ENCODE results near the gene PLEKHA4. TPM values are rescaled to one million over a fixed set of nuclear protein-coding genes. Genes with fewer than 3 reads are reported as not detected.
"Not testable (repeated sequence)": the region's sequence is repeated elsewhere in the genome, so short reads cannot be mapped to it uniquely, and the experiment has no call there.

PLEKHA4 gene
- polyA plus RNA-seq, 3 donors: 0.69 to 1.5 (median 1.1) TPM

DNA sequence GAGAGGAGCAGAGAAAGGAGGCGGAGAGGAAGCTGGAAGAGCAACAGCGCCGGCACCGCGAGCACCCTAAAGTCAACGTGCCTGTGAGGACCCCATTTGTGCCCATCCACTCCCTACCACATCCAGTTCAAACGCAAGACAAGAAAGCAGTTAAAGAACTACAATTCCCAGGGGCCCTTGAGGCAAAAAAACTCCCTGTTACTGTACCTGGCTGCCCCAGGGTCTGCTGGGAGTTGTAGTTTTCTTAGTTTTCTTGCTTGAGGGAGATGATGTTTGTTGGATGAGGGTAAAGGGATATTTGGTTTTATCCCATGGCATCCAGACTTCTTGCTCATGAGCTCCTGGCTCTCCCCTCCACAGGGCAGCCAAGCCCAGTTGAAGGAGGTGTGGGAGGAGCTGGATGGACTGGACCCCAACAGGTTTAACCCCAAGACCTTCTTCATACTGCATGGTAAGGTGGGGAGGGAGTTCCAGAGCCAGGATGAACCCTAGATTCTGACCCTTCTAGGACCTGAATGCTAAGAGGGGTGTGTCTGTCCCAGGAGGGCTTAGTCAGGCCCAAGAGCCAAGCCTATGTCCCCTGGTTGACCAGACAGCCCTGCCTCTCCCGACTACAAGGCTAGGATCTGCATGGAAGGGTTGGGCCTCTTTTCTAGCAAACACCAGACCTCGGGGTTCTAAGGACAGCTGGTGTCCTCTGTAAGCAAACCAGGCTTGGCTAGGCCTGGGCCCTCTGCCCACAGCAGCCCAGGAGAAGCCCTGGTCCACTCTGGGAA, 44.9 kb upstream of the PLEKHA4 start:
- intact Hi-C loops (cut with micrococcal nuclease): no loop called here
- Histone ChIP-seq H3K4me1 (ENCODE audit: control insufficient read depth in 1 of 2, insufficient read depth in 2 of 2, low read length in 2 of 2) (no peaks in the 10 kb centered on the region), H3K9me3 (replicated peaks in 1 of 2; ENCODE audit: control insufficient read depth in 1 of 2, insufficient read depth in 1 of 2, low read length in 2 of 2) (no peaks in the 10 kb centered on the region), H3K79me2 (ENCODE audit: insufficient read depth, low read length) (no peaks in the 10 kb centered on the region), H3K27ac (ENCODE audit: low read depth in 1 of 2, low read length in 2 of 2) (no peak overlapping the region), H2AFZ (ENCODE audit: insufficient read depth, low read depth, low read length, poor library complexity, severe bottlenecking) (no peak overlapping the region), H3K27me3 (ENCODE audit: control insufficient read depth in 2 of 2, insufficient read depth in 2 of 2, low read length in 2 of 2) (no peaks in the 10 kb centered on the region), H3K4me3 (replicated peaks in 1 of 3; ENCODE audit: low read depth in 2 of 3, low read length in 3 of 3) (no peak overlapping the region), H4K20me1 (ENCODE audit: insufficient read depth, low read length) (no peaks in the 10 kb centered on the region), H3K36me3 (replicated peaks in 1 of 2; ENCODE audit: control insufficient read depth in 1 of 2, insufficient read depth in 2 of 2, low read length in 2 of 2) (peaks cover 69 to 92% of the 10 kb centered on the region in 2 donors), H3K4me2 (replicated peaks; ENCODE audit: extremely low read depth, low read length, poor library complexity, severe bottlenecking) (no peak overlapping the region), H3K9ac (ENCODE audit: insufficient read depth, low read length, poor library complexity, severe bottlenecking) (no peak overlapping the region)
- no peak for TF ChIP-seq CTCF (IDR thresholded peaks at IDR 0.05)
- WGBS (ENCODE audit: insufficient coverage): 100% methylated on average over 2 of the region's 9 CpGs
- Mint-ChIP-seq H3K27ac (peak overlapping the region in 1 of 7 donors; percentile 36), H3K4me1 (no peaks in the 10 kb centered on the region), H3K36me3 (peaks cover 64 to 95% of the 10 kb centered on the region in 2 donors), H3K4me3 (no peak overlapping the region), H3K27me3 (ENCODE audit: low read depth in 3 of 3) (peaks cover 0 to 2% (median 0%) of the 10 kb centered on the region in 3 donors), H3K9me3 (peaks cover 0 to 5% (median 0%) of the 10 kb centered on the region in 7 donors)
- peak in 1 of 3 donors; percentile 25 for DNase-seq

GRCh38 chr19:48910803-48911202, 42.4 kb upstream of the PLEKHA4 start:
- Mint-ChIP-seq H3K36me3 (peaks cover 66 to 93% of the 10 kb centered on the region in 2 donors), H3K27me3 (ENCODE audit: low read depth in 3 of 3) (peaks cover 0 to 2% (median 0%) of the 10 kb centered on the region in 3 donors), H3K4me3 (no peak overlapping the region), H3K27ac (no peak overlapping the region), H3K4me1 (peaks cover 8% of the 10 kb centered on the region), H3K9me3 (peaks cover 0 to 5% (median 2%) of the 10 kb centered on the region in 7 donors)
- no peak overlapping the region for H3K4me2 ChIP-seq (replicated peaks; ENCODE audit: extremely low read depth, low read length, poor library complexity, severe bottlenecking)
- H2AFZ ChIP-seq (ENCODE audit: insufficient read depth, low read depth, low read length, poor library complexity, severe bottlenecking): no peak overlapping the region
- no peaks in the 10 kb centered on the region for H3K27me3 ChIP-seq (ENCODE audit: control insufficient read depth in 2 of 2, insufficient read depth in 2 of 2, low read length in 2 of 2)
- WGBS (ENCODE audit: insufficient coverage): 93% methylated on average over 2 of the region's 2 CpGs
- TF ChIP-seq CTCF (IDR thresholded peaks at IDR 0.05): no peak
- no peaks in the 10 kb centered on the region for H3K79me2 ChIP-seq (ENCODE audit: insufficient read depth, low read length)
- H4K20me1 ChIP-seq (ENCODE audit: insufficient read depth, low read length): no peaks in the 10 kb centered on the region
- H3K9me3 ChIP-seq (replicated peaks in 1 of 2; ENCODE audit: control insufficient read depth in 1 of 2, insufficient read depth in 1 of 2, low read length in 2 of 2): no peaks in the 10 kb centered on the region
- H3K27ac ChIP-seq (ENCODE audit: low read depth in 1 of 2, low read length in 2 of 2): no peak overlapping the region
- H3K4me1 ChIP-seq (ENCODE audit: control insufficient read depth in 1 of 2, insufficient read depth in 2 of 2, low read length in 2 of 2): peaks cover 9 to 11% of the 10 kb centered on the region in 2 donors
- no peak overlapping the region for H3K9ac ChIP-seq (ENCODE audit: insufficient read depth, low read length, poor library complexity, severe bottlenecking)
- no peak overlapping the region for H3K4me3 ChIP-seq (replicated peaks in 1 of 3; ENCODE audit: low read depth in 2 of 3, low read length in 3 of 3)
- intact Hi-C loops (cut with micrococcal nuclease): no loop called here
- no peak for DNase-seq
- peaks cover 64 to 86% of the 10 kb centered on the region in 2 donors for H3K36me3 ChIP-seq (replicated peaks in 1 of 2; ENCODE audit: control insufficient read depth in 1 of 2, insufficient read depth in 2 of 2, low read length in 2 of 2)

DNA sequence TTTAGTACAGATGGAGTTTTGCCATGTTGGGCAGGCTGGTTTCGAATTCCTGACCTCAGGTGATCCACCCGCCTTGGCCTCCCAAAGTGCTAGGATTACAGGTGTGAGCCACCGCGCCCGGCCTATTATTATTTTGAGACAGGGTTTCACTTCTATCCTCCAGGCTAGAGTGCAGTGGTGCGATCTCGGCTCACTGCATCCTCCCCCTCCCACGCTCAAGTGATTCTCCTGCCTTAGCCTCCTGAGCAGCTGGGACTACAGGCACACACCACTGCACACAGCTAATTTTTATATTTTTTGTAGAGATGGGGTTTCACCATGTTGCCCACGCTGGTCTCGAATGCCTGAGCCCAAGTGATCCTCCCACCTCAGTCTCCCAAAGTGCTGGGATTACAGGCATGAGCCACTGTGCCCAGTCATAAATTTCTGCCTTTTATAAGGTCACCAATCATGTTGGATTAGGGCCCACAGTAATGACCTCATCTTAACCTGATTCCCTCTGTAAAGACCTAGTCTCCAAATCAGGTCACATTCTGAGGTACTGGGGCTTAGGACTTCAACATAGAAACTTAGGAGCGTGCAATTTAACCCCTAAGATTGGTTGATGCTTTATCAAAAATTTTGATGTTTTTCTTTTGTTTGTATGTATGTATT, 41.1 kb upstream of the PLEKHA4 start:
- peaks cover 72 to 95% of the 10 kb centered on the region in 2 donors for H3K36me3 Mint-ChIP-seq
- 91% methylated on average over 6 of the region's 11 CpGs for WGBS (ENCODE audit: insufficient coverage)

More for the DNA sequence above, 41.1 kb upstream of the PLEKHA4 start:
- H3K4me3 Mint-ChIP-seq; H3K9me3 ChIP-seq (replicated peaks in 1 of 2; ENCODE audit: control insufficient read depth in 1 of 2, insufficient read depth in 1 of 2, low read length in 2 of 2); intact Hi-C loops (cut with micrococcal nuclease); H4K20me1 ChIP-seq (ENCODE audit: insufficient read depth, low read length); H3K79me2 ChIP-seq (ENCODE audit: insufficient read depth, low read length); H3K4me2 ChIP-seq (replicated peaks; ENCODE audit: extremely low read depth, low read length, poor library complexity, severe bottlenecking); H3K4me1 Mint-ChIP-seq; H3K27me3 ChIP-seq (ENCODE audit: control insufficient read depth in 2 of 2, insufficient read depth in 2 of 2, low read length in 2 of 2); H3K9me3 Mint-ChIP-seq; DNase-seq; H3K27me3 Mint-ChIP-seq (ENCODE audit: low read depth in 3 of 3); H3K9ac ChIP-seq (ENCODE audit: insufficient read depth, low read length, poor library complexity, severe bottlenecking); H3K4me3 ChIP-seq (replicated peaks in 1 of 3; ENCODE audit: low read depth in 2 of 3, low read length in 3 of 3); H3K27ac ChIP-seq (ENCODE audit: low read depth in 1 of 2, low read length in 2 of 2); H2AFZ ChIP-seq (ENCODE audit: insufficient read depth, low read depth, low read length, poor library complexity, severe bottlenecking): not testable (repeated sequence)
- H3K27ac Mint-ChIP-seq: peak overlapping the region in 2 of 7 donors; percentile 35 to 46
- H3K4me1 ChIP-seq (ENCODE audit: control insufficient read depth in 1 of 2, insufficient read depth in 2 of 2, low read length in 2 of 2): peaks cover 9 to 11% of the 10 kb centered on the region in 2 donors
- H3K36me3 ChIP-seq (replicated peaks in 1 of 2; ENCODE audit: control insufficient read depth in 1 of 2, insufficient read depth in 2 of 2, low read length in 2 of 2): peaks cover 69 to 87% of the 10 kb centered on the region in 2 donors
